NCI-H2227 treated with DMSO at 0.1 percent for 48 hours (cell line): Measurements from ENCODE around the gene HAAO.

Source experiments
- DNase-seq: peaks from one replicate; lab custom pipeline; 2025; lab: John Stamatoyannopoulos, UW

HAAO gene

DNA sequence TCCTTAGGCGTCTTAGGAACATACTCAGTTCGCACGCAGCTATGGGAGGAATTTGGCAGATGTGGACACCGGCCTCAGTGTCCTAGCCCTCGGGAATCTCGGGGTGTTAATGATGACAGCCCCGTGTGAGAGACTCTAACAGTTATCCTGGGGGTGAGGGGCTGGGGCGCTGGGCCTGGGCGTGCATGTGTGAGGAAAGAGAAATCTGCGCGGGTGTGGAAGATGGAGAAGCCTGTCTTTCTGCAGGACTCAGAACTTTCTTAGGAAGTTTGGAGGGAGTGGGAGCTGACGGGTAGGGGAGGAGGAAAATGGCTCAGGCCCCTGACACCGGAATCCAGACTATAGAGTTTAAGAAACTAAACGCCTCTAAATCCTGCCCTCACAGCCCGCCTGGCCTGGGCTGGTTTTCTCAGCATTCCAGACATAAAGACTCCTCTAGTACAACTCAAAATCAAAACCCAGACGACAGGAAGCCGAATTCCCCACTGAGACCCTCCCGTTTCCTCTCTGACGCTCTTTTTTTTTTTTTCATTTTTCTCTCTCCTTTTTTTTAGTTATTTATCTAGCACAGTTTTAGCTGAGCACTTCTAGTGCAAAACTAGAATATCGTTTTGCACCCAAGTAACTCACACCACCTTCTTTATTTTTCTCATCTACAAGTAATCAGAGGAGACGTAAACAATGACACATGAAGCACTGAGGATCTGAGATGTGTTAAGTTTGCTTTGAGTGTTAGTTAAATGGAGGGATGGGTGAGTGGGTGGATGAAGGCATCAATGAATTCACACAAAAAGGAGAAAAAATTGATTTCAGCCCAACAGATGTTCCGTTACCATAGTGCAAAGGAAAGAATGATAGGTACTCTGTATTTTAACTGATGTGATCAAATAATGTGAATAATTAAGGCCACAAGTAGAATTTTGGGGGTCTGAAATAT lies 1.2 kb upstream of the HAAO start:
- no peak for DNase-seq

DNA sequence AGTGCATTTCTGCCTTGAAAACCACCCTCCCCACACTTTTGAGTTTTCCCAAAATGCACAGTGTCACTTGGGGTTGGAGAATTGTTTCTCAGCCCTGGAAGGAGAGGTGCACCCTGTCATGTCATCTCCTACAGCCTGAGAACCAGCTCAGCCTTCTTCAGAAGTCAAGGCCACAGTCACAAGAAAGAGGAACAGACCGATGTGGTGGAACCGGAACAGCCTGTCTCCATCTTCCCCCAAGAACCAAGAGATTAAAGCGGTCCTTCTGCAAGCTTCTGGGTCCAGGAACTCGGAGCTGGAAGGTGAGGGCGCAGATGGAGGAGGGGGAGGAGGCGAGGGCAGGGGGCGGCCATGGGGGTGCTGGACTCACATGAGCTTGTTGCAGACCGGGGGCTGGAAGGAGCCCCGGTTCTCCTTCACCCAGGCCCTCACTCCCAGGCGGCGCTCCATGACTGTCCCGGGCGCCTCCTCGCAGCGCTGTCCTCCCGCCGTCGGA lies 248 bp downstream of the HAAO start:
- no peak for DNase-seq

DNA sequence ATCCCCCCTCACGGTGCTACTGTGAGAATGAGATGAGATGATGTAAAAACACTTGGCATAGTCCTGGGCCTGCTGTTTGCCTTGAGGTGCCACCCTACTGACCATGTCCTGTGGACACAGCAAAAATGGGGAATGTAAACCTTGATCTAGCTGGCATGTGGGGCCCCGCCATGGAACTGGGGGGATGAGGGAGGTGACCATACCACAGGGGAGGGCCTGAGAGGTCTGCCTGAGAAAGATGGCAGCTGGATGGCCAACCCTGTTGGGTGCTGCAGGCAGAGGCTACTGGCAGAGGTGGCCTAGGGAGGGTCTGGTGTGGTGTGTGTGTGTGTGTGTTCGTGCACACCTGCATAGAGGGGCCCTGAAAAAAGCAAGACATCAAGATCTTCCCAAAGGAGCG lies 777 bp downstream of the HAAO start:
- no peak for DNase-seq

DNA sequence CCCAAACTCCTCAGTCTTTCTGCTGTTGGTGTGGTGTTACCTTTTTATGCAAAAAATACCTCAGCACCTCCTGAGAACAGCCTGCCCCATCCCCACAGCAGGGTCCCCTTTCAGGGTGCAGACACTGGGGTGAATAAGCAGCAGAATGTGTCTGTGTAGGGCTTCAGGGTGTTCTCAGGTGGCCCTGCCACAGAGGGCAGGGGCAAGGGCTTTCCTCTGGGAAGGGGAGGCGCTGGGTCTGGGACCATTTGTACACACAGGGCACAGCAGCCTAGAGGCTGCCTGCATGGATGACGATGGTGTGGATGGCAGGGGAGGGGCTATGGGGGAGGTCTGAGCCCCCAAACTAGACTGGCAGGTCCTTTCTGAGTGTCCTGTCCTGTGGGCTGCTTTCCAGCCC lies 2.6 kb downstream of the HAAO start:
- no peak for DNase-seq

DNA sequence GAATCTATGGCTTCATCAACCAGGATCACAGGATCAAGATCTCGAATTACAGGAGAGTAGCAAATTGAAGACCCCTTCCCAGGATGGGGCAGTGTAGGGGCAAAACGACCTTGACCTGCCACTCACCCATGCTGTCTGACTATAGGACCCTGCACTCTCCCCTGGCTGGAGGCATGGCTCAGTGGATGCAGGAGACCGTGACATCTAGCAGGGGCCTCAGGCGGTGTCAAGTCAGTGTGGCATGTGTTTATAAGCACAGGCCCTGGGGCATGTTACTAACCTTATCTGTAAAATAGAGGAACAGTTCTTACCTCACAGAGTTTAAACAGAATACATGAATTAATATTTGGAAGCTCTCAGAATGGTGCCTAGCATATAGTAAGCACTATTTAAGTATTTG lies 3.5 kb downstream of the HAAO start:
- no peak for DNase-seq

DNA sequence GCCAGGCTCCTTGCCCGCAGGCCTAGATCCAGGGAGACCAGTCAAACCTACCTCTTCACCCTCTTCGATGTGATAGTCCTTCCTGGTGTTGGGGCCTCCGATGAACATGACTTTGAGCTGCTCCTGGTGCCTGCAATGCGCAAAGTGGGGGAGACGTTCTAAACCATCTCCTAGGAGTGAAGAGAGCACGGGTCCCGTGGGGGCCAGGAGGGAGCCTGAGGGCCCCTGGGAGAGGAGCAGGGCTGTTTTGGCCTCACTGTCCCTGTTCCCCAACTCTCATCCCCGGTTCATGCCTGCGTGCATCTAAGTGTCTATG lies 3.9 kb downstream of the HAAO start:
- no peak for DNase-seq

DNA sequence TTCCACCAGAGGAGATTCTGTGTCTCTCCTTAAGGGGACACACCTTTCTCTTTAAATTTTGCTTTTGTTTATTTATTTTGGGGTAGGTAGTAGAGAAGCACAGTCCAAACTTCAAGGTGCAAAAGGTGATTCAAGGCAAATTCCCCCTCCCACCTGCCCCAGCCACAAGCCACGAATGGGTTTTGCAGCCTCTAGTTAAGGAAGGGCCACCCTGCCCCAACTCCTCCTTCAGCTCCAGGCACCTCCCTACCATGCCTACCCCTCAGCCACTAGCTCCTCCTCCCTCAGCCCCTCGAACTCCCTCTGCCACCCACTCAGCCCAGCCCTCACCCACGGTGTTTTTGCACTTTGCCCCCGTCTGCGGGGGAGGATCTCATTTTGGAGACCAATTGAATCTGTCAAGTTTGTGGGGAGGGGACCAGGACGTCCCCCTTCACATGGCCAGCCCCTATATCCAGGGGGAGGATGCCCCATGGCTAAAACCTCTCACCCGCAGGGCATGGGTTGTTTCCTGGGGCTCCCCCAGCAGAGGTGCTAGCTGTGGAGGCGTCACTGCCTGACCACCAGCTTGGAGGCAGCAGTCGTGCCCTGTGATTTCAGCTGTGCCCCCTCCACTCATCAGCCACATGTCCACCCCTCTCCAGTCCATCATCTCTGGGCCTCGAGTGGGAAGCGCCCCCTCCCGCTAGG lies 4.5 kb downstream of the HAAO start:
- DNase-seq = no peak

DNA sequence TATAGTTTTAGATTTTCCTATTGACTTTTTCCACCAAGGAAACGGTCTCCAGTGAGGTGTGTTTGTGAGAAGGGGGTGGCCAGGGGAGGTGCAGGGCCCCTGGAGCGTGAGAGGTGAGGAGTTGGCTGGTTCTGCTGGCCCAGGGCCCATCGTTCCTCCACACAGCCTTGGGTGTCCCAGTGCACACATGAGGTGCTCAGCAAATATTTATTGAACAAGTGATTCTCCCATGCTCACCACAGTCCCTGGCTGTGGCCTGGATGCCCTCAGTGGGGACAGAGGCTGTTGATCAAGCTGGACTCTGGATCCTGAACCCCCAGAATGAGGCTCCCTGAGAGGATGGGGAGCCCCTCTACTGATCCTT lies 5.0 kb downstream of the HAAO start:
- DNase-seq = no peak

DNA sequence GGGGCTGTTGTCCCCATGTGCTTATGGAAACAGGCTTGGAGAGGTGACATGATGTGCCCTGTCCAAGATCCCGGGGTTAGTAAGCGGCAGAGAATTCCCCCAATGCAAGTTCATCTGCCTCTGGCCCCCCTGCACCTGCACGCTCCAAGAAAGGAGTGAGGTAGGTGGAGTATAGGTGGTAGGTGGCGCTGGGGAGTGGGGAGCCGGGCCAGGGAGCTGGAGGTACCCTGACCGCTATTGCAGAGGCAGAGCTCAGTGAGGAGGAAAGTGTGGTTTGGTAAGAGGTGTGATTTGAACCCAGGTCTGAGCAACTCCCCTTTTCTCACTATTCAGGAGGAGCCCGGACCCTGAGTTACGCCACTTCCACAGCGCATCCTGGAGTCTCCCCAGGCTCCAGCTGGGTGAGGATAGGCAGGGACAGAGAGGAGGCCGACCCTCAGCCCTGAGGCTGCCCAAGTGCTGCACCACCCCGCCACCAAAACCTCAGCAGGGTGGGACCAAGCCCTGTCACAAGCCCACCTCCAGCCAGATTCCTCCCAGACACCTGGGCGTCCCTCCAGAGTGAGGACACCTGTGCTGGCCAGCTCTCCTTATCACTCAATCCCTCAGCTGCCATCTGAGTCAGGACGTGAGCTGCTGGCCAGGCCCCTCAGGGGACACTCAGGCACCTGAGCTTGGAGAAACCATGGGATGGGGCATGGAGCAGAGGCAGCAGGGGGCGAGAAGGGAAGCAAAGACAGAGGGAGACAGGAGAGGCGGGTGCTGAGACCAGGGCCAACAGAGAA lies 5.6 kb downstream of the HAAO start:
- DNase-seq = no peak

DNA sequence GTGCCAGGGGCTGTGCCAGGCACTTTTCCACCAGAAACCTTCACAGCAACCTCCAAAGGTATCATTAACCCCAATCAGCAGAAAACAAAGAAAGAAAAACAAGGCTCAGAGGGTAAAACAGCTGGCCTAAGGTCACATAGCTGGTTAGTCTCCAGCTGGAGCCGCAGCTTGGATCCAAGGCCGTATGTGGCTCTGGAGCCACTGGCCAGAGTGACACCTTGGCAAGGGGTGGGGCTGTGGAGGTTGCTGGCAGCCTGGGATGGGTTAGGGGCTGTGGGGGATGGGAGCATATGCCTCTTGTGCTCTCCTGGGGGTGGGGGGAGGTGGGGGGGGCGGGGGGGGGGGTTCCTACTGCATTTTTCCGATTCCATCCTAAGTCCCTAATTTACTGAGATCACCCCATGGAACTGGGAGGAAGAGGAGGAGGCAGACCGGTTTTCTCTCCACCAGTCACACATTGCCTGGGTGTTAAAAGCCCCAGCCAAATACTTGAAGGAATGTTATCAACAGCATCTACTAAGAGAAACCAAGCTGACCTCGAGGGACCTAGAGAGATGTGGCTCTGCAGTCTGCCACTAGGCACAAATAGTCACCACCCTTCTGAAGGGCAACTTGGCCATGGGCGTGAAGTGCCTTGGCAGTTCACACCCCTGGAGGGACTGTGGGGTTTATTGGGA lies 8.0 kb downstream of the HAAO start:
- DNase-seq = no peak

DNA sequence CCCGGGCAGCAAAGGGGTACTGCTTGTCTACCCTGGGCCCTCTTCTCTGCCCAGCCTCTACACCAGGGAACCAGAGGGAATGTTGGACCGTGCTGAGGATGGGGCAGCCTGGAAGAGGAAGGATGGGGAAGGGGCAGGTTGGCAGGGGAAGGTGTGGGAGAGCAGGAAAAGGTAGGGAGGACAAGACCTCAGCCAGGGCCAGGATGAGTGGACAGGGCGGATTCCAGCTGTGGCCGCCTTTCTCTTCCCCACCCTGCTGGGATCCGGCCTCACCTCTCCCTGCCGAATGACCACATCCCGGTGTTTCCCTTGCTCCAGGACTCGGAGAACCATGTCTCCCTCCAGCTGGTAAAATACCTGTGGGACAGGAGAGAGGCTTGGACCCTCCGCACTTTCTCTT lies 8.9 kb downstream of the HAAO start:
- DNase-seq = no peak

DNA sequence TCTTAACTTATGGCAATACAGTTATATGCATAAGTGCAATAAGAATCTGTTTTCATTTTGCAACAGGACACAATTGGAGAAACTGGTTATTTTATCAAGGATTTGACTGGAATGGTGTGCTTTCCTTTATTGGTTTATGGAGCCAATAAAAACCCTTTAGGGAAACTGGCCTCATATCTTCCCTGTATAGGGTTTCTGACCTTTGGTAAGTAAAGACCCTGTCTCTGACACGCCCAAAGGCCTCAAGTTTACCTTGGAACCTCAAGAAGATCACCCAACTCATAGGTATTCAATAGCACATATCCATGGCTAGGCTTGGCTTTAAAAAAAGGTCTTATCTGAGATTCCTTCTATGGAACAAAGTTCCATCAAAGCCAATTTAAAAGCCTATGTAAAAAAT lies 11.2 kb downstream of the HAAO start:
- DNase-seq = no peak

DNA sequence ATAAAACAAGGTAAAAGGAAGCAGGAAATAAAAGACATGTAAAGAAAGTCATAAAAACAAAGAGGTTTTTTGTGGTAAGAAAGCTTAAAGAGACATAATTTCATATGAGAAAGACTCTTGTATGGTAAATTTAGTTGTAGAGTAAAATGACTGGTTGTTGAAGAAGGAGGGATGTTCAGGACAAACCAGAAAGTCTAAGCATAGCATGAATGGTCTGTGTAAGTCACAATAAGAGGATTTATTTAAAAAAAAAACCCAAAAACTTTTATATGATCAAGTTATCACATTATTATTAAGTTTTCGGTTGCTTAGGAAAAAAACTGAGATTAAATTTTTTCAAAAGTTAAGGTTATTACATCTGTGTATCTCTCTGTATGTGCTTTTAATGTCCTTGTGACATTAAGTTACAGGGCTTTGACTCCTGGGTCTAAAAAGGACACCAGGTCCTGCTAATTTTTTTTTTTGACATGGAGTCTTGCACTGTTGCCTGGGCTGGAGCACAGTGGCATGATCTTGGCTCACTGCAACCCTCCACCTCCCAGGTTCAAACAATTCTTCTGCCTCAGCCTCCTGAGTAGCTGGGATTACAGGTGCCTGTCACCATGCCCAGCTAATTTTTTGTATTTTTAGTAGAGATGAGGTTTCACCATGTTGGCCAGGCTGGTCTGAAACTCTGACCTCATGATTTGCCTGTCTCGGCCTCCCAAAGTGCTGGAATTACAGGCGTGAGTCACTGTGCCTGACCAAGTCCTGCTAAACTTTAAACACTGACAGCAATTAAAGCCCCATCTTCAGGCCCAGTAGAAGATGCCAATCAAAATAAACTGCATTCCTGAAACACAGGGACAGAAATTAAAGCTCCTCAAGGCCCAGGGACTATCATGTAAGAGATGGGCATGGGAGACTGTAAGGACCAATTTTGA lies 14.2 kb downstream of the HAAO start:
- DNase-seq = no peak

DNA sequence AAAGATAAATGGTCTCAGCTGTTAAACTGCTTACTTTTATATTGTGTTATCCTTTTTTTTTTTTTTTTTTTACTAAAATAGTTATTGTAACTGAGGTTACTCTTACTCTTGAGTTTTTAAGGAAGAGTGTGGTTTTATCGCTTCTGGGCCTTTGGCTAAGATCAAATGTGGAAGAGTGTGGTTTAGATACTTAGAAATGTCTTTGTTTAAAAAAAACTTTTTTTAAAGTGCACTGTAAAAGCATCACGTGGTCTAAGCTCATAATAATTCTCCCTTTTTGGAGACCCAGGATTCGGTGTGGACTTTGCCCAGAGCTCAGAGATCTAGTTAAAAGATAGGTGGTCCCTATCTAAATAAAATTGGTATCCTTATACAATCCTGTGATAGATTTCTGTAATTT lies 16.6 kb downstream of the HAAO start:
- no peak for DNase-seq

DNA sequence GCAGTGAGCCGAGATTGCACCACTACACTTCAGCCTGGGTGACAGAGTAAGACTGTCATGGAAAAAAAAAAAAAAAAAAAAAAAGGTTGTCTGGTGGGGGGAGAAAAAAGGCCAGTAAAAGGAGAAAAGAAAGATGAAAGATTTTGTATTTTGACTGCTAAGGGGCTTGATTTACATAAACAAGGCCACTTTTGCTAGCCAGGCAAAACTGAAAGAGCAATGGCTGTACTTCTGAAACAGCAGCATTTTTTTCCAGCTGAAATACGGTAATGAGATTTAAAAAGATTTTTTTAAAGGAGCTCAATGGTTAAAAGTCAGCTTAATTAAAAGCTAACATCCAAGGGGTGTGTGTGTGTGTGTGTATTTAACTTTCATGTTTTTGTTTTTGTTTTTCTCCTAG lies 17.2 kb downstream of the HAAO start:
- no peak for DNase-seq

DNA sequence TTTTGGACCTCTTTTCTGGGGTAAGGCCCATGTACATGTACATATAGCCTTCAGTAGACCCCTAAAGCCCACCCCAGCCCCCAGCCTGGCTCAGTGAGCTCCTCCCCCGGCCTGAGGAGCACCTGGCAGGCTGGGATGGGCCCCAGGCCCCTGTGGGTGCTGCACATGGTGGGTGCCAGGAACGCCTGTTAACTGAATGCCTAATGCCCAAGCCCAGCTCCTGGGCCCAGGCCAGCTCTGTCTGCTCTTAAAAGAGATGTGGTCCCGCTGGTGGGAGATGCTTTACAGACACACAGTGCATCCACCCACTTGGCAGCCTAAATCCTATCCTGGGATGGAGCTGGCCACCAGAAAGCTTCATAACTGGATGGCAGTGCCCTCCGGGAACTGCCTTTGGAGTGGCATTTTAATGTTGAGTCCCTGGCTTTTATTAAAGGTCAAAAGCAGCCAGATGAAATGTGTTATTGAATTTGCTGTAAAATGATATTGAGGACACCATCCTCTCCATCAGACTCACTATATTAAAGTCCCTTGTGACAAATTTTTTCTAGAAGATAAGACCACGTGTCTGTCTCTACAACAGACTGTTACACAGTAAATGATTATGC lies 20.7 kb downstream of the HAAO start:
- DNase-seq = no peak

DNA sequence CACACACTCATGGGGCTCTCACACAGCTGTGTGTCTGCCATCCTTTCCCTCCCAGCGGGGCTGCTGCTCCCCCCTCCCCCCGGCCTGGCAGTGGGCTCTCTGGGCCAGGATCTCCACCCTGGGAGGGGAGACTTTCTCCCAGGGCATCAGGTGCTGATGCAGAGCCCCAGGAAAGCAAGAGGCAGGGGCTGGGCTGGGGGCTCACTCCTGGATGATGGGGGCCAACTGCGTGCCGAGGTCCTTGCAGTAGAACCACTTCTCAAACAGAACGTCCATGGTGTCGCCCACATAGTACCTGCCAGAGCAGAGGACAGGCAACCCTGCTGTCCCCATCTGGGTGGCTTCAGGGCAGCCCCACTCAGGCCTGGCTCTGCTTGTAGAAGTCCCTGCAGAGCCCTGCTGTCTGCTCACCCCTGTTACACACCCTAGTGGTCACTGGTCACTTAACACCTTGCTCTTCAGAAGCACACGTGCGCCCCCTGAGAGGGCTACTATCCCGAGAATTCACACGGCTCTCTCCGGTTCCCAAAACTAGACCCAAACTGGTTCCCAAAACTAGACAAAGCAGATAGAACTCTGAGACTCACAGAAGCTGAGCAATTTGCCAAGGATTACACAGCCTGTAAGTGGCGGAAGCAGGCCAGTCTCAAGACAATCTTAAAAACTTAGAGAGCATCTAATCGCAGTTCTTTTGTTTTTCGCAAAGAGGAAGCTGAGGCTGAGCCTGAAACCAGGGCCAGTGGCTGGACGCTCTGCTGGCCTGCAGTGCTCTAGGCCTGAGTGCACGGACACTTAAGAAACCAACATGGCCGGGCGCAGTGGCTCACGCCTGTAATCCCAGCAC lies 21.9 kb downstream of the HAAO start:
- DNase-seq = peak; percentile 20

DNA sequence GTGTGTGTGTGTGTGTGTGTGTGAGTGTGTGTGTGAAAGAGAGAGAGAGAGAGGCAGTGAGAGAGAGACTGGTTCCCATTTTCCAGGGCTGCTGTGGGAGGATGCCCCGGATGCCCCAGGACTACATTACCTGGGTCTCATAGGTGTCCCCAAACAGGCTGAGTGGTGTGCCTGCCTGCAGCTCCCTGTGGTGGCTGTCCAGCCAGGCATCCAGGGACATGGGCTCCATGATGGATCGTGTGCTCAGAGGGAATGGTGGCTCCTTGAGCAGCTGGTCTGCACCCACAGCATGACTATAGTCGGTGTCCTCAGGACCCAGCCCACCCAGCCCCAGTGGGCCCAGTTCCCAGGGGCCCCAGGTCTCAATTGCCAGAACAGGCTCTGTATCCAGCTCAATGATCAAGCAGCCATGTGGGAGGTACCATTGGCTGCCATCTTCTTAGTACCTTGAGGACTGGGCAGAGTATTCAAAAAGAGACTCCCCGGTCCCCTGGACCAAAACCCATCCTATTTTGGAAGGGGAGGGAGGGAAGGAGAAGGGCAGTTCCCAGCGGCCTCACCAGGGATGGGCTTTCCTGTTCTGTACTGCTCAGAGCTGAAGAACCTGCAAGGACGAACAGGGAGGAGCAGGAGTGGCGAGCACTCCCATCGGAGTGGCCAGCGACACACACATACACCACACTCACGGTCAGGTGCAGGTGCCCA lies 22.6 kb downstream of the HAAO start:
- DNase-seq = no peak

DNA sequence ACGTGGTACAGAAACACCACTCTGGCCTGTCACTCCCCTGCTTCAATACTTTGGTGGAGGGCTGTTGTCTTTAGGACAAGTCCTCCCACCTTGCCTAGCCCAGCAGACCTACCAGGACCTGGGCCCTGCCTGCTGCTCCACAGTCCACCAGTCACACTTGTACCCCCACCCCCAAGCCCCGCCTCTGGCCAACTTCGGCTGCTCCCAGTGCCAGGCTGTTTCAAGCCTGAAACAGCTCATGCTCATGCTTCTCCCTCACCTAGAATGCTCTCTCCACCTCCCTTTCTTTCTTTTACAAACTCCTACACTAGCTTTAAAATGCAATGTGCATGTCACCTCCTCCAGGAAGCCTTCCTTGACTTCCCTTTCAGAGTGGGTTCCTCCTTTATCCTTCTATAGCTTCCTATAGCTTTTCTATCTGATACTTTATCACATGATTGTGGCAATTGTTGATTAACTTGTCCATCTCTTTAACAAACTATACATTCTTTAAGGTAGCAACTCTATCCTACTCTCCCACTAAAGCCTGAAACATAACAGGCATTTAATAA lies 23.6 kb downstream of the HAAO start:
- no peak for DNase-seq
